ENCODE data around the gene MRPL1. TPM values are rescaled to one million over a fixed set of nuclear protein-coding genes. Genes with fewer than 3 reads are reported as not detected.
A peak's percentile ranks its signal among the peaks of the same experiment; 100 is the strongest.

The MRPL1 gene
- 10 to 100 TPM; 17.1 to 26.3 (median 21.0) TPM for total RNA-seq

- Histone ChIP-seq H3K4me3 (peak within 1 kb of the TSS; percentile 57 to 82 (median 82)), H3K27ac (peak within 1 kb of the TSS; percentile 94 to 96), H3K36me3 (no peaks in the 10 kb centered on the region), H3K9me3 (no peaks in the 10 kb centered on the region), H3K27me3 (no peaks in the 10 kb centered on the region), H3K4me1 (no peaks in the 10 kb centered on the region)
- TF ChIP-seq POLR2A (IDR thresholded peaks at IDR 0.05) (peak; percentile 25), POLR2AphosphoS5 (IDR thresholded peaks at IDR 0.05) (peak; percentile 53 to 92 (median 91))
- TF ChIP-seq, protein P1, sequence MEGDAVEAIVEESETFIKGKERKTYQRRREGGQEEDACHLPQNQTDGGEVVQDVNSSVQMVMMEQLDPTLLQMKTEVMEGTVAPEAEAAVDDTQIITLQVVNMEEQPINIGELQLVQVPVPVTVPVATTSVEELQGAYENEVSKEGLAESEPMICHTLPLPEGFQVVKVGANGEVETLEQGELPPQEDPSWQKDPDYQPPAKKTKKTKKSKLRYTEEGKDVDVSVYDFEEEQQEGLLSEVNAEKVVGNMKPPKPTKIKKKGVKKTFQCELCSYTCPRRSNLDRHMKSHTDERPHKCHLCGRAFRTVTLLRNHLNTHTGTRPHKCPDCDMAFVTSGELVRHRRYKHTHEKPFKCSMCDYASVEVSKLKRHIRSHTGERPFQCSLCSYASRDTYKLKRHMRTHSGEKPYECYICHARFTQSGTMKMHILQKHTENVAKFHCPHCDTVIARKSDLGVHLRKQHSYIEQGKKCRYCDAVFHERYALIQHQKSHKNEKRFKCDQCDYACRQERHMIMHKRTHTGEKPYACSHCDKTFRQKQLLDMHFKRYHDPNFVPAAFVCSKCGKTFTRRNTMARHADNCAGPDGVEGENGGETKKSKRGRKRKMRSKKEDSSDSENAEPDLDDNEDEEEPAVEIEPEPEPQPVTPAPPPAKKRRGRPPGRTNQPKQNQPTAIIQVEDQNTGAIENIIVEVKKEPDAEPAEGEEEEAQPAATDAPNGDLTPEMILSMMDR (IDR thresholded peaks at IDR 0.05) = peak in 1 of 3 donors; percentile 22
- DNase-seq (ENCODE audit: low spot score in 2 of 2) = peak; percentile 87 to 89
- intact Hi-C loops (cut with DNase I; ENCODE audit: low total_unique reads) = loop anchor here (10.0 kb wide), 1 partner anchor 48 kb away; the partner anchor contains the start of gene CNOT6L
Measured at GRCh38 chr4:77862478-77863216, at the start of gene MRPL1. Gene MRPL1, plus strand, starts transcription at chr4:77862830. Its CDS starts 19 bp downstream, at chr4:77862849.

DNA sequence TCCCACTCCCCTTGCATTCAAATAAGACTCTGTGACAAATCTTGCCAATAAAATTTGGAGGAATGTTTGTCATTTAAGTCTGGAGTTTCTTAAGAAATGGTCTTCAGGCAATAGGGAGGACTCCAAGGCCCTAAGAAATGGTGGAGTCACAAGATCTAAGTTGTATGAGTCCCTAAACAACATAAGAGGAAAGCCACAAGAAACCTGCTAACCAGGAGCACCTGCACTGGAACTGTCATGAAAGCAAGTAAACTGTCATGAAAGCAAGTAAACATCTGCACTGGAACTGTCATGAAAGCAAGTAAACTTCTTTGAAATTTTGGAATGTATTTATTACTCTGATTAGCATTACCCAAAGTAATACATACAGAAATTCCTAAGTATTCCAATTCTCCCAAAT, 47.0 kb upstream of the MRPL1 start:
- intact Hi-C loops (cut with DNase I; ENCODE audit: low total_unique reads) = loop anchor here (10.0 kb wide), 1 partner anchor 49 kb away; the partner anchor contains the start of gene MRPL1
- DNase-seq (ENCODE audit: low spot score in 2 of 2) = no peak
- peaks cover 0 to 9% of the 10 kb centered on the region in 2 donors for H3K4me1 ChIP-seq
- TF ChIP-seq, protein P1 (IDR thresholded peaks at IDR 0.05) = no peak
- TF ChIP-seq POLR2A (IDR thresholded peaks at IDR 0.05) (no peak), POLR2AphosphoS5 (IDR thresholded peaks at IDR 0.05) (no peak)
- no peaks in the 10 kb centered on the region for H3K27me3 ChIP-seq
- H3K36me3 ChIP-seq = no peaks in the 10 kb centered on the region
- no peak overlapping the region for H3K4me3 ChIP-seq
- H3K9me3 ChIP-seq = no peaks in the 10 kb centered on the region
- H3K27ac ChIP-seq = peak overlapping the region; percentile 60 to 98

DNA sequence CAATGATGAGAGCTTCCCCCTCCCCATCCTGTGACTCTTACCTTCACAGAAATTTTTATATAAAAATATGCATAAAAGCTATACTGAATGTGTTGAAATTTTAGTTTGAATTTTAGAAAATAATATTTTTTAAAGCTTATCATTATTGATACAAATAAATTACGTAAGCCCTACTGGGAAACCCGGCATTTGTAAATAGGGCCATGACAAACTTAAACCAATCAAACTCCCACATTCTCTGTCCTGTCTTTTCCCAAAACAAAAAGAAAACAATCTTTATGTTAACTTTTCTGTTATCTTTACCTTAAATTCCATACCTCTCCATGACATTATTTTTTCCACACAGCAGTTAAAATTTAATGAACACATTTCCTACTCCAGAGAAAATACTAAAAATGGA, 46.1 kb upstream of the MRPL1 start:
- H3K36me3 ChIP-seq = no peaks in the 10 kb centered on the region
- no peaks in the 10 kb centered on the region for H3K27me3 ChIP-seq
- DNase-seq (ENCODE audit: low spot score in 2 of 2) = no peak
- TF ChIP-seq, protein P1 (IDR thresholded peaks at IDR 0.05) = no peak
- TF ChIP-seq POLR2AphosphoS5 (IDR thresholded peaks at IDR 0.05) = no peak
- TF ChIP-seq POLR2A (IDR thresholded peaks at IDR 0.05) = no peak
- no peak overlapping the region for H3K4me3 ChIP-seq
- intact Hi-C loops (cut with DNase I; ENCODE audit: low total_unique reads) = loop anchor here (10.0 kb wide), 1 partner anchor 48 kb away; the partner anchor contains the start of gene MRPL1
- H3K9me3 ChIP-seq = no peaks in the 10 kb centered on the region
- peaks cover 0 to 16% of the 10 kb centered on the region in 2 donors for H3K4me1 ChIP-seq
- H3K27ac ChIP-seq = peak overlapping the region in 1 of 2 donors; percentile 98

- H3K27me3 ChIP-seq = no peaks in the 10 kb centered on the region
- TF ChIP-seq POLR2A (IDR thresholded peaks at IDR 0.05) (no peak), POLR2AphosphoS5 (IDR thresholded peaks at IDR 0.05) (no peak)
- TF ChIP-seq, protein P1 (IDR thresholded peaks at IDR 0.05) = no peak
- H3K36me3 ChIP-seq = no peaks in the 10 kb centered on the region
- intact Hi-C loops (cut with DNase I; ENCODE audit: low total_unique reads) = loop anchor here (10.0 kb wide), 1 partner anchor 47 kb away; the partner anchor contains the start of gene MRPL1
- DNase-seq (ENCODE audit: low spot score in 2 of 2) = no peak
- no peaks in the 10 kb centered on the region for H3K9me3 ChIP-seq
- H3K4me1 ChIP-seq = peaks cover 0 to 19% of the 10 kb centered on the region in 2 donors
- peak overlapping the region; percentile 98 to 99 for H3K27ac ChIP-seq
- peak overlapping the region; percentile 79 to 99 (median 95) for H3K4me3 ChIP-seq
Measured at GRCh38 chr4:77817304-77818072, 45.1 kb upstream of the MRPL1 start.

All from breast epithelium (tissue), 4 donors.